Right ventricle myocardium superior (tissue), 1 donor: ENCODE data around the gene MAGI3. TPM values are rescaled to one million over a fixed set of nuclear protein-coding genes. Genes with fewer than 3 reads are reported as not detected.

Experiments used
- ATAC-seq: fragments of 200-7000 bp; cut with Tn5 transposase; one replicate; pipeline ENCODE4 v1.9.1; 2020; ENCODE audit warnings: mild to moderate bottlenecking; ENCODE audit not compliant: poor library complexity
- DNase-seq: peaks from one replicate; pipeline ENCODE4 v3.0.0-alpha.2; 2020
- intact Hi-C: fragments of 100-400 bp; cut with DNase I; formaldehyde crosslinking; loops from one replicate; pipeline ENCODE4 v1.11.2; 2022
- total RNA-seq: library from RNA; stranded (reverse); fragmentation: NEBNext Ultra II Directional; extraction: Animal tissue kit (Norgen Biotek cat#: 25700); gene quantifications from one replicate; pipeline ENCODE4 v1.2.1, GENCODE V29; 2021
- donor health status: DM: no; HTN: yes; CAD: no; lungs with severe emphysema.

Gene MAGI3
- total RNA-seq, 1 donor from 2014 or later, result 4.7 TPM

DNA sequence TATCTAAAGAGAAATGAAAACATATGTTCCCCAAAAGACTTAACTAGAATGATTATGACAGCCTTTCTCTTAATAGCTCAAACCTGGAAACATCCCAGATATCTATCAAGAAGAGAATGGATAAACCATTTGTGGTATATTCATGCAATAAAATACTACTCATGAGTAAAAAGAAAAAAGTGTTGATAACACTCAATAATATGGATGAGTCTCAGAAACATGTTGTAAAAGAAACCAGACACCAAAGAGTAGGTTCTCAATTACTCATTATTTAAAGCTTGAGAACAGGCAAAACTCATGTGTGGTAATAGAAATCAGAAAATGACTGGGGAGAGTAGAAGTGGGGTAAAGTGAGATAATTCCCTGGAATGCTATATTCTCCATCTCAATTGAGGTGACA lies 214.8 kb downstream of the MAGI3 start:
- ATAC-seq (no peak), DNase-seq (no peak)
- intact Hi-C loops, result no loop called here

DNA sequence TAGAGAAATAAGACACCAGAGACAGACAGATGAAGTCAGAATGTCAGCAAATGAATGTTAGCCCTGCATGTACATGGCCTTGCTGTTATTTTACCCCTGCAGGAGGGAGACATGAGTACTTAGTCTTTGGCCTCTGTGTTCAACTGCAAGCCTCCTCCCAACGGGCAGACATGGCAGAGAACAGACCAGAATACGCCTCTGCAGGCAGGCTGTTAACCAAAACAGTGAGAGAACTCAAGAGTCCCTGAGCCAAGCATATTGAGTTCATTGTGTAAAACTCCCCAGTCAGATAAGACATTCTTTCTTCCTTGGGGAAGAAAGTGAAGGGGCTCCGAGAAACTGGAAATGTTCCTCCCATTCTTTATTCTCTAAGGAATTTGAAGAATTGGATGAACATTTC lies 218.1 kb downstream of the MAGI3 start:
- DNase-seq (no peak), ATAC-seq (no peak)
- intact Hi-C loops, result no loop called here

DNA sequence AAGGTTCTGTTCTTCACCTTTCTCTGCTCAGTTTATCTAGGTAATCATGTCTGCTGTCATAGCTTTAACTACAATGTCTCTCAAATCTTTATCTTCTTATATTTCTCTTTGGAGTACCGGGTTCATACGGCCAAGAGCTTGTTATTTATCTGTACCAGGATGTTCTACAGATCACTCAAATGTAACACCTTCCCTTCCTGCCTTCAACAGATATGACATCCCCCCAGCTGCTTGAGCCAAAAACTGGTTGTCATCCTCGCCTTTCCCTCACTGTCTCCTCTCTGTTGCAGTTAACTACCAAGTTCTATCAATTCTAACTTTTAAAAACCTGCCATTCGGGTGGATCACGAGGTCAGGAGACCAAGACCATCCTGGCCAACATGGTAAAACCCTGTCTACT lies 220.1 kb downstream of the MAGI3 start:
- DNase-seq, result no peak

DNA sequence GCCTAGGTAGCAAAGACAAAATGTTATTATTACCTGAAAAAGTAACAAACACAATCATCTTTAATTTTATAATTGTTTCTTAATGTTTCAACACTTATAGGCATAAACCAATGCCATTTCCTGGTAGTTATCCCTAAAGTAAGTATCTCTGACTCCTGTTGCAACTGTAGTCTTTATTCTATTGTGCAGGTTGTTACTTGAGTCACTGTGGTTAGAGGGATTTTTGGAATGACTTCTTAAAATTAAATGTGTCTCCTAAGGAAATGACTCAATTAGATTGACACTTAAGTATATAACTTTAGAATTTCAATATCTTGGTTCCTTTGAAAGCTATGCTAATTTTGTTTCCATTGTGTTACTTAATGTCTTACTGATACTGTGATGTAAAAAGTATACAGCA lies 225.1 kb downstream of the MAGI3 start:
- intact Hi-C loops, result no loop called here
- no peak for ATAC-seq
- DNase-seq, result no peak

More for the DNA sequence above, 220.1 kb downstream of the MAGI3 start:
- ATAC-seq, result no peak
- intact Hi-C loops, result no loop called here

DNA sequence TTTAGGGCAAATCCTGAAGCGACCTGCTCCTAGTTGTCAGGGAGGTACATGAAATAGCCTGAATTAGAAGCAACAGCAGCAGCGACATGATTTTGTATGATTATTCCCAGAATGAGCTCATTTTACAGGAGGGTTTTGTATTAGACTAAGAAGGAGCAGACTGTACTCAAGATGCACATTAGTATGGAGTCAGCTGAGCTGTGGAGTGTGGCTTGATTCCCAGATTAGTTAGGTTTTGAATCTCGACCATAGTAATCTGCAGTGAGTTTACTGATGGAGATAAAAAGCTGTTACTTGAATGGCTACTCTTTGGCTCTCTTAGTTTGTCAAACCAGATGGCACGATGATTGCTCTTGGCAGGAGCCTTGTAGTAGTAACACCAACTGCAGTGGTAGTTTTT lies 225.8 kb downstream of the MAGI3 start:
- DNase-seq, result no peak
- intact Hi-C loops, result no loop called here
- ATAC-seq, result no peak

DNA sequence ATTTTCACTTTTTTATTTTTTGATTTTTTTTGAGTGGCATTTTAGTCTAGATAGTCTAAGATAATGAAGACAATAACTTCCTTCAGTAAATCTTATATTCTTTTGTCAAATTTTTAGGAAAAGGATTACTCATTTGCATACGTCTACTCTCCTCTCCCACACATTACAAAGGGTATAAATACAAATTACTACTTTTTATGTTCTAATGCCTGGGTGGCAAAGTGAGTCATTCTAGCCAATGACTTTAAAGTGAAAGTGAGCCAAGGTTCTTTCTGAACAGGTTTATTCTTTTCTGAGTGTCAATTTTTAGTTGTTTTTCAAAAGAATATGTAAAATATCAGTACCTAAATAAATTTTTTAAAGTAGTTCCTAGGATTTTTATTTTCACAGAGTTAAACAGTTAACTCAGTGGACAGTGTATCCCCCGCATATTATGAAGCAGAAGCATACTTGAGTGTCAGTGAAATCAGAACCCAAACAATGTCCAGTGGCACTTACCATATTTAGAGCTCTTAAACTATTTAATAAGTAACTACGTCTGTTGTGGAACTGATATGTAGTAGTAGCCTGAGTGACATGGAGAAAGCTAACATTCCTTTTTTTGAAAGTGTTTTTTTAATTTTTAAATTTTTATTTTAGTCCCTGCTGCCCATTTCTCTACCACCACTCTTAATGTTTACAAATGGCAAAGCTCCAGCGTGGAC lies 227.3 kb downstream of the MAGI3 start:
- ATAC-seq (peak; percentile 55), DNase-seq (no peak)
- intact Hi-C loops, result no loop called here

DNA sequence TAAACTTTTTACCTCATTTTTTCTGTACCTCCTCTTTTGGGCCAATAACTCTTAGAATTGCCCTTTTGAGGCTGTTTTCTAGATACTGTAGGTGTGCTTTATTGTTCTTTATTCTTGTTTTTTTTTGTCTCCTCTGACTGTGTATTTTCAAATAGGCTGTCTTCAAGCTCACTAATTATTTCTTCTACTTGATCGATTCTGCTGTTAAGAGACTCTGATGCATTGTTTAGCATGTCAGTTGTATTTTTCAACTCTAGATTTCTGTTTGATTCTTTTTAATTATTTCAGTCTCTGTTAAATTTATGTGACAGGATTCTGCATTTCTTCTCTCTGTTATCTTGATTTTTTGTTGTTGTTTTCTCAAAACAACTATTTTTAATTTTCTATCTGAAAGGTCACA lies 238.7 kb downstream of the MAGI3 start:
- DNase-seq (no peak), ATAC-seq (no peak)
- intact Hi-C loops, result no loop called here

DNA sequence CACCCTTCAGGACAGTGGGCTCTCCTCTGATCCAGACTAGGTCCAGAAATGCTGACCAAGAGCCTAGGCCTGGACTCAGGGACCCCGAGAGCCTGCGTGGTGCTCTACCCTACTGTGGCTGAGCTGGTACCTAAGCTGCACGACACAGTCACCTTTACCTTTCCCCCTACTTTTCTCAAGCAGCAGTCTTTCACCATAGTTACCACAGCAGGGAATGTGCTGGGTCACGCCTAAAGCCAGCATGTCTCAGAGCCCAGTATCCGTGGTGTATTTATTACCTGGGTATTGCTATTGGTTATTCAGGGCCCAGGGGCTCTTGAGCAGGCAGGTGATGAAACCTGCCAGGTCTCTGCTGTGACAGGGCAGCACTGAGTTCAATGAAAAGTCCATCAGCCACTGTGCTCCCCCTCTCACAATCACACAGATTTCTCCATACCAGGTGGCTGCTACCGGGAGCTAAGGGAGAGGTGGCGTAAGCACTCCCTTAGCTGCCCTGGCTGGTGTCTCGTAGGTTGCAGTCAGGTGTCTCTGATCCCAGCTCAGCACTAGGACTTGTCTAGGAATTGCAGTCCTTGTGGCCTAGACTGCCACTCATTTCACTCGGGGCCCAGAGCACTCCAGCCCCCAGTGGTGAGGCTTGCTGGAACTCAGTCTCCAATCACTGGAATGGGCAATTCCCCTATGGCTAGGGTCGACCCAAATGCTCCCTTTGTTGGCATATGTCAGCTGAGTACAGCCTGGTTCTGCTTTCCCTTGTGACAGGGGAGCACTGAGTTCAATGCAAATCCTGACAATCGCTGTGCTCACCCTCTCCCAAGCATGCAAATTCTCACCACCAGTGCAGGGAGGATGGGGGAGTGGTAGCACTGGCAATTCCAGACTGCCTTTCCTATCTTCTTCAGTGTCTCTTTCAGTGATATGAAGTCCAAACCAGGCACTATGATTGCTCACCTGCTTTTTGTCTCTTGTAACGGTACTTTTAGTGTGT lies 240.3 kb downstream of the MAGI3 start:
- intact Hi-C loops, result no loop called here
- DNase-seq (no peak), ATAC-seq (no peak)

DNA sequence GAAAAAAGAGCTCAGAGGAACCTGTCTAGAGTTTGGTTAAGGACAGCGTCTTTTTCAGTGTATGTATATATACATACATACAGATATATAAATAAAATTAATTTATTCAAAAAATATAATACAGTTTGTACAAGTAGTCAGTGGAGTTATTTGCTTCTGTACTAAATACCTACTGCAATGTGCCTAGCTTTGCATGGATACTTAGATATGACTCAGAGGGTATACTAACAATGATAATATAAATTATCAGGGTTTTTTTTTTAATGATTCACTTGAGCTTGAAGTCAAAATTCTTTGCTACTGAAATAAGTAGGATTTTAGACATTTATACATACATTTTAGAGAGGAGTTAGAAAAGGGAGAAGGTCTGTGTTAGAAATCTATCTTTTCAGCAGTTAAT lies 251.1 kb downstream of the MAGI3 start:
- DNase-seq (no peak), ATAC-seq (no peak)
- intact Hi-C loops, result no loop called here

DNA sequence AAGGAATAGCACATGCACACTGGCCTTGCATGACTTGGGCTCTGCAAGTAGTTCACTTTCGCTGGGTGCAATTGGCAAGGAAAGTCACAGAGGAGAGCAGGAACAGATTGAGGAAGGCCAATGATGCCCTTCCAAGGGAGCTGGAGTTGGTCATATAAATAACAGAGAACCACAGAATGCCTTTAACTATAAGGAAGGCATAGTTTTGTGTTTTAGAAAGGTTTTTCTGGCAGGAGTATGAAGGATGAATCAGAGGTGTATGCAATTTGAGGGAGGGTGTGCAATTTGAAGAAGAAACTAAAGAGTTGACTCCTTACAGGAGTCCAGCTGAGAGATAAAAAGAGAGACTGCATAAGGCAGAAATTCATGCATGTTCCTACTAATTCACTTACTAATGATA lies 256.8 kb downstream of the MAGI3 start:
- intact Hi-C loops, result no loop called here
- no peak for DNase-seq
- ATAC-seq, result no peak

DNA sequence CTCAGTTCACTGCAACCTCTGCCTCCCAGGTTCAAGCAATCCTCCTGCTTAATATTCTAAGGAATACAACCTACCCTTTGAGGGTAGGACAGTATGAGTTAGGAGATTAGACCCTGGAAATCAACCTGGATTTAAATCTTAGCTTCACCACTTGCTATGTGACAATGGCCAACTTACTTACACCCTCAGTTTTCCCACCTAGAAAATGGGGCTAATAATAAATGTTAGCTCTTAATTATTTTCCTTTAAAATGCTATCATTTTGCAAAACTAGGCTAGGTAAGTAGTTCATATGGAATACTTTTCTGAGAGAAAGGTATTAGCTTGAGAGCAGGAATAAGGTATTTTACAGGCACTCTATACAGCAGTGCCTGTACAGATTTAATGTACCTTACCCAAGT lies 258.2 kb downstream of the MAGI3 start:
- intact Hi-C loops, result no loop called here
- DNase-seq, result no peak
- no peak for ATAC-seq

DNA sequence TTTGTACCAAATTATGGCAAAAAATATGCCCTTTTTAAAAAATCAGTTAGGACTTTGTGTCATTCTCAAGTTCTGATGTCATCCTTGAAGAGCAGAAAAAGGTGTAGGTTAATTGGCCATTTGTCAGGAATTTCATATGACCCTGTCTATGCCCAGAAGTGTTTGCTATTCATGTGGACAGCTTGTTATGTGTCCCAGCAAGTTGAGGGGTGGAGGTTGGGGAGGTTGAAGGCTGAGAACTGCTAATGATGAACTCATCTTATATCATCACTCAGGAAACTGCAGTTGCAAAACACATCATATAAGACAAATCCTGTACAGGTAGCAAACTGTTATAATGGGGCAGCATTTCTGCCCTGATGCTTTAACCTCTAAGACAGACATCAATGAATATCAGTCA lies 262.5 kb downstream of the MAGI3 start:
- ATAC-seq (no peak), DNase-seq (no peak)
- intact Hi-C loops, result no loop called here

DNA sequence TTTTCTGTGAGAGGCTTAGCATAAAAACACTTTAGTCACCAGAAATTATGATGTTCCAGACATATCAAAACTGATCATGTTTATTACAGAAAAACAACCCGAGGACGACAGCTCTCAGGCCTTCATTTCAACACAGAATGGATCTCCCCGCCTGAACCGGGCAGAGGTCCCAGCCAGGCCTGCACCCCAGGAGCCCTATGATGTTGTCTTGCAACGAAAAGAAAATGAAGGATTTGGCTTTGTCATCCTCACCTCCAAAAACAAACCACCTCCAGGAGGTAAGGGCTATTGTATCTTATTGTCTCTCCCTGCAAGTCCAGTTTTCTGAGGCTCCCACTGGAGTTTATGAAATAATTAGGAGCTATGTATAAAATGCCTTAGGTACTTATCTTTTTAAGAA lies 263.4 kb downstream of the MAGI3 start:
- ATAC-seq (no peak), DNase-seq (no peak)
- intact Hi-C loops, result no loop called here

DNA sequence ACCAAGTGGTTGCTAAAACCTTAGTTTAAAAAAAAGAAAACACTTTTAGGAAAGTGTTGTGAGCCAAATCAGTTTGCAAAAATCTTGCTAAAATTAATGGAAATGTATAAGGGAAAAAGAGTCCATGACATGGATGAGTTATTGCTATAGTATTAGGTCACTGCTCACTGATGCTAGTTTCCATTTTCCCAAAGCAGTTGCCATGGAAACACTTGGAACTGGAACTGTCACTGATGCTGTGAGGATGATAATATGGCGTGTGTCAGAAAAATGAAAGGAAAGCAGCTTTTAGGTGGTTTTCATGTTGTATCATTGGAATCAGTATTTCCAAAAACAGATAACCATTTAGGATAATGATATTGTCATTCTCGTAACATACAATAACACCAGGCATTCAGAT lies 264.6 kb downstream of the MAGI3 start:
- ATAC-seq (no peak), DNase-seq (no peak)
- intact Hi-C loops, result no loop called here

DNA sequence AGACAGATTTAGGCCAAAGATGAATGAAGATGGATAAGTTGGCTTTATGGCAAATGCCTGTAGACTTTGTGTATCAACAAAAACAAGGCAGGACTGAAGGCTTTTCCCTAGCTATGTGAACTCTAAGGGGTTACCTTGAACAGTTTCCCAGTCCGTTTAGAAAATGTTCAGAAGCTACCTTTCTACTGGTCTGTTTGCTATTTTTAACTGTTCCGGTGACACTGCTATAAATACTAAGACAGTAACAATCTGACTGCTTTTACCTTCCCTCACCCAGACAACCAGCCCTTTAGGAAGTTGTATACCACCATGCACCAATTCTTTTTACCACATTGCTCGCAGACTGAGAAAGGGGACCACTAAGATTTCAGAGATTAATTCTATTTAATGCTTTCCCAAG lies 266.8 kb downstream of the MAGI3 start:
- peak; percentile 80 for ATAC-seq
- DNase-seq, result no peak
- intact Hi-C loops, result no loop called here

DNA sequence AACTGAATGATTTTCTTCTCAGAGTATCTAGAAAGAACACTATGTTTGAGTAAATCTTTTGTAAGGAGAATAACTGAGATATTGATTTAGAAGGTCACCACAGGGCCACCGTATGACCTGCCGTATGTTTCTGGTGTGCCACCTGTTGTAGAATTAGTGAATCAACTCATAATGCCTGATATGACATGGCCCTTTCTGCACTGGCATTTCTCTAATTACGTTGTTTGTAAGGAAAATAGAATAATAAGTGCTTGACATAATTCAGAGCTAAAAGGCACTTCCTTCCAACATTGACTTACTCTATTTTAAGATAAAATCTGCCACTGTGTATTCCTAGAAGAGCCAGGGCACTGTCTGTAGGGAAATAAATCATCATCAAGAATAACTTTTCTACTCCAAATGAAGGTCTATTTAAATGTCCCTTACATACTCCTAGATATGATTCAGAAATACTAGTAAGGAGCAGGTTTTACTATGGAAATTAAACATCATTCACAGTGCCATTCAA lies 267.3 kb downstream of the MAGI3 start:
- DNase-seq (no peak), ATAC-seq (no peak)
- intact Hi-C loops, result no loop called here

DNA sequence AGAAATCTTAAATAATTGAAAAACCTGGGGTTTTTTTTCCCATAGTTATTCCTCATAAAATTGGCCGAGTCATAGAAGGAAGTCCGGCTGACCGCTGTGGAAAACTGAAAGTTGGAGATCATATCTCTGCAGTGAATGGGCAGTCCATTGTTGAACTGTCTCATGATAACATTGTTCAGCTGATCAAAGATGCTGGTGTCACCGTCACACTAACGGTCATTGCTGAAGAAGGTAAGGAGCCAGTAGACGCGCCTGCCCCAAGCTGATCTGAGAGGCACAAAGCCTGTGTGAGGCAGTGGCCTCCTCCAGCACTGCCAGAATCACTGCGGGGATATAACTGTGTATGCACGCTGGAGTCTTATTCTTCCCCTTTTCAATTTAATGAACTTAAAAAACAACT lies 268.7 kb downstream of the MAGI3 start:
- no peak for ATAC-seq
- intact Hi-C loops, result no loop called here
- DNase-seq, result no peak

DNA sequence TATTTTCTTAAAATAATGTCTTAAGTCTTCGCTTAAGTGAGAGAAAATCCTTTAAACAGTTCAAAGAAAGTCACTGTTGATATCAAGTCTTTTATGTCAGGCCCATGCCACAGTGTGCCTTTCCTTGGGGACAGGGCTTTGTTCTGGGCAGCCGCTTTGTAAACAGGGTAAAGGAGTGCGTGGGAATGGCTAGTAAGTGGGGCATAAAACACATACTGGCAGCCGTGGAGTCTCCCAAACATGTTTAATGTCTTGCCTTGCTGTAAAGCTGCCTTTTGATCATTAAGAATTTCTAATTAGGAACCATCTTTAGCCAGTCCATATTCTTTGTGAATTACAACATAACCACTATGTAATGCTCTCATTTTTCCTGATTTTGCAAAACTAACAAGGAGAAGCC lies 269.2 kb downstream of the MAGI3 start:
- DNase-seq (no peak), ATAC-seq (no peak)
- intact Hi-C loops, result no loop called here

DNA sequence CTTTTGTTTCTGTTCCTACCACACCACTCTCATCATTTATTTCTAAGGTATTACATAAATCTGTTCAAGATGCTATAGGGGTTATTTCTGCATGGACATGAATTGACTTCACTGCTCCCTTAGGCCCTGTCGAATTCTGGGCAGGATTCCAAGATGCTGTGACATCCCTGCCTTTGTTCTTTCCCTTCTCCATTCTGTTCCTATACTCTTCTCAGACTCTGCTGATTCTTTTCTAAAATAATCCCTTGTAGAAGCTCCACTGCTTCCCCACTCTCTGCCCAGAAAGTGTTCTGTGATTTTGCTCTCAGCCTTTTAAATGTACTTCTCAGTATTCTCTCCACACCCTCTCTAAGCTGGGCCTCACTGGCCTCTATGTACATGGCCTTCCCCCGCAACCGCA lies 269.8 kb downstream of the MAGI3 start:
- DNase-seq, result no peak
- intact Hi-C loops, result no loop called here
- no peak for ATAC-seq

DNA sequence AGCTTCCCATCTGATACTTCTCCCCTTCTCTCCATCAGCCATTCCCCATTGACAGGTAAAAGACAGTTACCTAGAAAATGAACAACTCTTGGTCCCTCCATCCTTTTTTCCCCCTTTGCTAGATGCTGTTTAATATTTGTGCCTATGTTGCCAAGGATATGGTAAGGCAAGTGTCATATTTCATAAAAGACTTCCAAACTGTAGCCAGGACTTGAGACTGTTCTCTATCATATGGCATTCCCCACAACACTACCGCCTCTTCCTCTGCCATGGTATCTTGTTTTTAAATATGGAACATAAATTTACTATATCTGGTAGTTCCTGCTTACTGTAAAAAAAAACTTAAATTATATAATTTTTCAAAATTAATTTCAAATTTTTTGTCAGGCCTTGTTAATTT lies 271.8 kb downstream of the MAGI3 start:
- intact Hi-C loops, result no loop called here
- ATAC-seq (no peak), DNase-seq (no peak)
